HL-60/S4 treated with phorbol 12-myristate 13-acetate at 8.2 ng/mL for 4 days and 3 days (cell line): ENCODE measurements around the gene NRP2.

ENCODE experiments used
- in situ Hi-C: fragments of 300-500 bp; cut with MboI; formaldehyde crosslinking; loops from 2 replicates; pipeline ENCODE4 v1.15.0; 2022; ENCODE audit warnings: low sequenced_read_pairs

Gene NRP2

GRCh38 chr2:205705511-205706349 is 23.4 kb downstream of the NRP2 start:
- in situ Hi-C loops, result no loop called here

GRCh38 chr2:205706769-205707381 is 24.6 kb downstream of the NRP2 start:
- in situ Hi-C loops, result no loop called here

GRCh38 chr2:205708231-205708631 is 25.9 kb downstream of the NRP2 start:
- in situ Hi-C loops, result no loop called here

- in situ Hi-C loops, result no loop called here
Observed at GRCh38 chr2:205709319-205709718, 27.0 kb downstream of the NRP2 start.

GRCh38 chr2:205712508-205712907 is 30.2 kb downstream of the NRP2 start:
- in situ Hi-C loops, result no loop called here

- in situ Hi-C loops, result no loop called here
Observed at GRCh38 chr2:205713086-205713485, 30.8 kb downstream of the NRP2 start.

- in situ Hi-C loops, result no loop called here
Observed at GRCh38 chr2:205714058-205714776, 31.9 kb downstream of the NRP2 start.

GRCh38 chr2:205714789-205715720 is 32.8 kb downstream of the NRP2 start:
- in situ Hi-C loops, result no loop called here

- in situ Hi-C loops, result no loop called here
Observed at GRCh38 chr2:205715831-205716525, 33.7 kb downstream of the NRP2 start.

- in situ Hi-C loops, result no loop called here
Observed at GRCh38 chr2:205717175-205717846, 35.0 kb downstream of the NRP2 start.

GRCh38 chr2:205717999-205718398 is 35.7 kb downstream of the NRP2 start:
- in situ Hi-C loops, result no loop called here

GRCh38 chr2:205719847-205720246 is 37.5 kb downstream of the NRP2 start:
- in situ Hi-C loops, result no loop called here

- in situ Hi-C loops, result no loop called here
Observed at GRCh38 chr2:205720451-205720902, 38.2 kb downstream of the NRP2 start.

GRCh38 chr2:205721057-205721449 is 38.8 kb downstream of the NRP2 start:
- in situ Hi-C loops, result no loop called here

- in situ Hi-C loops, result no loop called here
Observed at GRCh38 chr2:205722283-205722918, 40.1 kb downstream of the NRP2 start.

- in situ Hi-C loops, result no loop called here
Observed at GRCh38 chr2:205723179-205723578, 40.9 kb downstream of the NRP2 start.

- in situ Hi-C loops, result no loop called here
Observed at GRCh38 chr2:205725059-205725458, 42.8 kb downstream of the NRP2 start.

GRCh38 chr2:205726506-205726905 is 44.2 kb downstream of the NRP2 start:
- in situ Hi-C loops, result no loop called here

GRCh38 chr2:205727174-205727573 is 44.9 kb downstream of the NRP2 start:
- in situ Hi-C loops, result no loop called here
